Brain microvascular endothelial cell (primary cell): ENCODE measurements around the gene NAA15.
"Not testable (repeated sequence)": the region's sequence is repeated elsewhere in the genome, so short reads cannot be mapped to it uniquely, and the experiment has no call there.

Source experiments
- DNase-seq: peaks from one replicate; pipeline ENCODE4 v3.0.0-alpha.2; 2020
- H3K27ac ChIP-seq: fragments of 250-450 bp; sonication (Bioruptor Pico); 2 replicates; pipeline ENCODE4 v1.5.1; 2020; ENCODE audit warnings: mild to moderate bottlenecking, moderate library complexity
- H3K27me3 ChIP-seq: fragments of 250-450 bp; sonication (Bioruptor Pico); replicated peaks from 2 replicates; pipeline ENCODE4 v1.5.1; 2020; ENCODE audit warnings: mild to moderate bottlenecking
- H3K36me3 ChIP-seq: fragments of 250-450 bp; sonication (Bioruptor Pico); replicated peaks from 2 replicates; pipeline ENCODE4 v1.5.1; 2020; ENCODE audit warnings: mild to moderate bottlenecking
- H3K4me3 ChIP-seq: 2 replicates; pipeline ENCODE4 v1.5.1; 2011; ENCODE audit warnings: low read depth, mild to moderate bottlenecking, control low read depth, low read length, moderate library complexity
- CTCF ChIP-seq: IDR thresholded peaks from 2 replicates; pipeline ENCODE4 v1.5.1; 2011; ENCODE audit warnings: low read depth, mild to moderate bottlenecking, moderate library complexity, low read length, control low read depth, inconsistent platforms; ENCODE audit errors: missing control alignments
- in situ Hi-C: cut with HindIII; loops from 2 replicates; pipeline ENCODE4 v1.10.0; 2017; ENCODE audit warnings: low sequenced_read_pairs, low pct_ligation_motif_present

The NAA15 gene

GRCh38 chr4:139314047-139314800 lies 12.9 kb downstream of the NAA15 start:
- no peak for DNase-seq
- no peak overlapping the region for H3K4me3 ChIP-seq
- in situ Hi-C loops: no loop called here
- H3K27ac ChIP-seq: no peak overlapping the region
- TF ChIP-seq CTCF: no peak
- no peaks in the 10 kb centered on the region for H3K36me3 ChIP-seq
- H3K27me3 ChIP-seq: no peaks in the 10 kb centered on the region

GRCh38 chr4:139315221-139315675 lies 13.9 kb downstream of the NAA15 start:
- Histone ChIP-seq H3K27ac (no peak overlapping the region), H3K27me3 (no peaks in the 10 kb centered on the region), H3K4me3 (no peak overlapping the region), H3K36me3 (no peaks in the 10 kb centered on the region)
- no peak for TF ChIP-seq CTCF
- DNase-seq: no peak
- in situ Hi-C loops: no loop called here

- H3K27me3 ChIP-seq: no peaks in the 10 kb centered on the region
- no peak for DNase-seq
- no peak for TF ChIP-seq CTCF
- no peak overlapping the region for H3K27ac ChIP-seq
- H3K4me3 ChIP-seq: no peak overlapping the region
- no peaks in the 10 kb centered on the region for H3K36me3 ChIP-seq
- in situ Hi-C loops: no loop called here
Observed at GRCh38 chr4:139316733-139317132, 15.4 kb downstream of the NAA15 start.

GRCh38 chr4:139317635-139318034 lies 16.3 kb downstream of the NAA15 start:
- no peaks in the 10 kb centered on the region for H3K27me3 ChIP-seq
- DNase-seq: no peak
- H3K4me3 ChIP-seq: no peak overlapping the region
- TF ChIP-seq CTCF: no peak
- H3K36me3 ChIP-seq: no peaks in the 10 kb centered on the region
- no peak overlapping the region for H3K27ac ChIP-seq
- in situ Hi-C loops: no loop called here

- no peak for DNase-seq
- no peak for TF ChIP-seq CTCF
- in situ Hi-C loops: no loop called here
Observed at GRCh38 chr4:139319571-139319970, 18.3 kb downstream of the NAA15 start.

GRCh38 chr4:139322070-139322469 lies 20.8 kb downstream of the NAA15 start:
- in situ Hi-C loops, H3K4me3 ChIP-seq, DNase-seq, H3K36me3 ChIP-seq, H3K27me3 ChIP-seq, H3K27ac ChIP-seq: not testable (repeated sequence)

More at GRCh38 chr4:139319571-139319970, 18.3 kb downstream of the NAA15 start:
- no peaks in the 10 kb centered on the region for H3K27me3 ChIP-seq
- no peaks in the 10 kb centered on the region for H3K36me3 ChIP-seq
- no peak overlapping the region for H3K4me3 ChIP-seq
- H3K27ac ChIP-seq: no peak overlapping the region

- DNase-seq, in situ Hi-C loops: not testable (repeated sequence)
Observed at GRCh38 chr4:139322541-139322940, 21.2 kb downstream of the NAA15 start.

More at GRCh38 chr4:139322541-139322940, 21.2 kb downstream of the NAA15 start:
- H3K27me3 ChIP-seq, H3K4me3 ChIP-seq, H3K36me3 ChIP-seq, H3K27ac ChIP-seq: not testable (repeated sequence)
